ENCODE measurements around the gene PPP5C.

Gene PPP5C

DNA sequence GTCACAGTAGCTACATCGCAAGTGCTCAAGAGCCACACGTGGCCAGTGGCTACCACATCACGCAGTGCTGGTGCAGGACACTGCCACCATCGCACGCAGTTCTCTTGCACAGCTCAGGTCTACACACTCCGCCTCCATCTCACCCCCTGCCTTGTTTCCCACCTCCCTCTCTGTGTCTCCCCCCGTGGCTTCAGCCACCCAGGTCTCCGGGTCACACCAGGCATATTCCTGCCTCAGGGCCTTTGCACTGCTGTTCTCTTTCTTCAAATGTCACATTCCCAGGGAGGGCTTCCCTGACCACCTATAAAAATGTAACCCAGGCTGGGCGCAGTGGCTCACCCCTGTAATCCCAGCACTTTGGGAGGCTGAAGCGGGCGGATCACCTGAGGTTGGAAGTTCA lies 55.8 kb downstream of the PPP5C start:
- no peak for DNase-seq (ENCODE audit: extremely low read depth, low read depth)
- no peak for TF ChIP-seq CTCF (IDR thresholded peaks at IDR 0.05; ENCODE audit: low read depth, low read length, missing control alignments)
- H3K4me3 ChIP-seq (replicated peaks; ENCODE audit: low read depth, low read length) = no peak overlapping the region

DNA sequence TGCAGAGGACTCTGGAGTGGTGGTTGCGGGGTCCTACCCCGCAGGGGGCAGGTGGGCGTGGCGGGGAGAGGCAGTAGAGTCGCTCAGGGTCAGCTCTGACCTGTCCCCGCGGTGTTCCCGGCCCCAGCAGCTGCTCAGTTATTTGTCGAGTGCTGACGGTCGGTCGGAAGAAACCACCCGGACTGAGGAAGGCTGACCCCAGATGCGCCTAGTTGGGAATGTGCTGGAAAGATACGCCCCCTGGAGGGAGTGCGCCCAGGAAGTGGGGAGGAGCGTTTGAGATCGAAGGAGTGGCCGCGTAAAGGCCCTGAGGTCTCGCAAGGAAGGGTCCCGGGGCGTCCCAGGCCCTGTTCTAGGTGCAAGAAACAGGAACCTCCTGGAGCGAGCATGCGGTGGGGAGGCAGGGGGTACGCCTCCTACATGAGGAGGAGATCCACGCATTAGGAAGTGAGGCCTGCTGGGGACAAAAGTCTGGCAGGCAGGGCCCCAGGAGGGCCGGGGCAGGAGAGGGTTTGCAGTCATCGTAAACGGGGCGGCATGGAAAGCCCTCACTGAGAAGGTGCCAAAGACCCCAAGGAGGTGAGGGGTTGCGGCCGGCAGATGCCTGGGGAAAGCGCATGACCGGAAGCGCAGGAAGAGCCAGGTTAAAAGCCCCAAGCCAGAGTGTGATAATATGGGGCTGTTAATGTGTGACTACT lies 57.3 kb downstream of the PPP5C start:
- H3K4me3 ChIP-seq (replicated peaks; ENCODE audit: low read depth, low read length) = peak overlapping the region; percentile 24; the same call in 1 of the 2 replicates
- DNase-seq (ENCODE audit: extremely low read depth, low read depth) = no peak
- peak; percentile 31 for TF ChIP-seq CTCF (IDR thresholded peaks at IDR 0.05; ENCODE audit: low read depth, low read length, missing control alignments)

- TF ChIP-seq CTCF (IDR thresholded peaks at IDR 0.05; ENCODE audit: low read depth, low read length, missing control alignments) = no peak
- no peak for DNase-seq (ENCODE audit: extremely low read depth, low read depth)
- peak overlapping the region; percentile 24; the same call in 1 of the 2 replicates for H3K4me3 ChIP-seq (replicated peaks; ENCODE audit: low read depth, low read length)
These were observed 58.0 kb downstream of the PPP5C start for GRCh38 chr19:46404753-46405468.

DNA sequence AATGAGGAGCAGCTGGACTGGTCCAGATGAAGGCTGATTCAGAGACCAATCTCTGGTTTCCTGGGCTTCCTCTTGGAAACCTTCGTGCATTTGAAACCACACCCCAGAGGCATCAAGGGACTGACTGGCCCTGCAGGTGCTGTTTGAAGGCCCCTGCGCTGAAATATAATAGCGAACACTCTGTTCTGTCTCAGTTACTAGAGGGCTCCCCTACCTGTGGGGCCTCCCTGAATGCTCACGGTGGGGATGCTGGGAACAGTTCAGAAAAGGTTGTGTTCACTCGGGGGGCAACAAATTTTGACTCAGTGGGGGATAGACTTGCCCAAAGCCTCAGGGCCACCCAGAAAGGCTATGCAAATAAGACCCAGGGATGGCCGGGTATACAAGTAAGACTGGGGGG lies 60.1 kb downstream of the PPP5C start:
- TF ChIP-seq CTCF (IDR thresholded peaks at IDR 0.05; ENCODE audit: low read depth, low read length, missing control alignments) = no peak
- no peak overlapping the region for H3K4me3 ChIP-seq (replicated peaks; ENCODE audit: low read depth, low read length)
- no peak for DNase-seq (ENCODE audit: extremely low read depth, low read depth)

DNA sequence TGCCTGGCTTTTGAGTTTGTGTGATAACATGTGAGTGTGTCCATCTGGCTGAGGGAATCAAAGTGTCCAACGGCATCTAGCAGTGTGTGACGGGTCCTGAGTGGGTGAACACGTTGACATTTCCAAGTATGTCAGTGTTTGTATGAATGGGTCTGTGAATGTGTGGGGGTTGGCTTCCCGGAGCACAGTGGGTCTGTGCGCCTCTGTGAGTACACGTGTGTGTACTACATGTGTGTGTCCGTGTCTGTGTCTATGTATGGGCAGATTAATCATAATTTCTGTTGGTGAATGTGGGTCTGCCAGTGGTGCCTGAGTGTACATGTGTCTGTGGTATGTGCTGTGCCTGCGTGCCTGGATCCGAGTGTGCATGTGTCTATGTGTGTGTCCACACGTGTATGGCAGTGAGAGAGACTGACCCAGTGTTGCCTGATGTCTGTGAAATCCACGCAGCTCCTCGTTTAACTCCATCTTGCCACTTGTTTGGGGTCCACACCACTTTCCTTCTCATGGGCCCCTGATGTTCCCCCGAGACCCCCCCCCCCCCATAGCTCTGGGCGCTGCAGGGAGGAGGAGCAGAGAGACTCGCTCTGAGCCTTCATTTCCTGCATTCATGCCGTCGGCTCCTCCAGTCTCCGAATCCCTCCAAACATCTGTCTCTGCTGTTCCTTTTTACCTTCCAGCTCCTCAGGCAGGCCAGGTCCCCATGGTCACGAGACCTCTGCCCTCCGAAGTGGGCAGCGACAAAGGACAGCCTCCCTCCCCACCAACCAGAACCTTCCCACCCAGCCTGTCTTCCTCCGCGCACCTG lies 61.2 kb downstream of the PPP5C start:
- no peak for TF ChIP-seq CTCF (IDR thresholded peaks at IDR 0.05; ENCODE audit: low read depth, low read length, missing control alignments)
- no peak for DNase-seq (ENCODE audit: extremely low read depth, low read depth)
- no peak overlapping the region for H3K4me3 ChIP-seq (replicated peaks; ENCODE audit: low read depth, low read length)

DNA sequence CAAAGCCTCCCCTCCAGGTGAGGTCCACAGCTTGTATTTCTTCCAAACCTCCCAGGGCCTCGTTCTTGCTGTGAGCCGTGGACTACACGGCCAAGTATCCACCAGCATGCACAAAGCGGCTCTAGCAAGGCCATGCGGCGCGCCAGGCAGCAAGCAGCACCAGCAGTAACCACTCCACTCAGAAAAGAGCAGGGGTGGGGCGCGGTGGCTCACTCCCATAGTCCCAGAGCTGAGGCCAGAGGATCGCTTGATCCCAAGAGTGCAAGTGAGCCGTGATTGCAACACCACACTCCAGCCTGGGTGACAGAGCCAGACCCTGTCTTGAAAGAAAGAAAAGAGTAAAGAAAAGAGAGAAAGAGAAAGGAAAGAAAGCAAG lies 61.8 kb downstream of the PPP5C start:
- 0 out of 2 replicates have a peak overlapping the region, but pooled peaks have one; percentile 2 for H3K4me3 ChIP-seq (replicated peaks; ENCODE audit: low read depth, low read length)
- no peak for DNase-seq (ENCODE audit: extremely low read depth, low read depth)
- no peak for TF ChIP-seq CTCF (IDR thresholded peaks at IDR 0.05; ENCODE audit: low read depth, low read length, missing control alignments)
